GM12878 (cell line): ENCODE measurements around the gene LYVE1. TPM values are rescaled to one million over a fixed set of nuclear protein-coding genes. Genes with fewer than 3 reads are reported as not detected.

Experiments used
- ATAC-seq: fragments of 200-7000 bp; cut with Tn5 transposase; 3 replicates; pipeline ENCODE4 v1.9.1; 2020; ENCODE audit warnings: mild to moderate bottlenecking, moderate library complexity
- BruUV-seq: library from RNA; stranded (reverse); fragments of 400-500 nt; replicated peaks from 2 replicates; lab custom pipeline; 2021; lab: Mats Ljungman, UMichigan
- CTCF ChIA-PET: fragments of 300-600 bp; sonication (Branson Sonifier 250); formaldehyde crosslinking; extraction: SDS; loops from one replicate; lab custom pipeline; 2021; ENCODE audit warnings: inconsistent platforms; lab: Yijun Ruan, JAX
- POLR2A ChIA-PET: fragments of 350-600 bp; formaldehyde crosslinking; extraction: SDS; loops from one replicate; lab custom pipeline; 2021; ENCODE audit warnings: inconsistent platforms; lab: Charles Lee
- RAD21 ChIA-PET: fragments of 300-600 bp; sonication (Branson Sonifier 250); formaldehyde crosslinking; loops from one replicate; lab custom pipeline; 2023; ENCODE audit warnings: antibody characterized with exemption; ENCODE audit not compliant: unreplicated experiment; lab: Charles Lee
- SMC1A ChIA-PET: fragments of 300-600 bp; sonication (Branson Sonifier 250); formaldehyde crosslinking; loops from one replicate; lab custom pipeline; 2023; ENCODE audit not compliant: unreplicated experiment, uncharacterized antibody; lab: Charles Lee
- DNase-seq: peaks from one replicate; pipeline ENCODE4 v3.0.0-alpha.2; 2011; ENCODE audit warnings: low read depth, low spot score
- FAIRE-seq: peaks from 3 replicates; lab custom pipeline; 2011; peaks lifted over from hg19 to GRCh38; lab: Jason Lieb, UNC
- H2AFZ ChIP-seq: 2 replicates; pipeline ENCODE4 v1.6.0; 2011; ENCODE audit warnings: low read depth, low read length, control low read depth; ENCODE audit not compliant: control insufficient read depth
- H3K27ac ChIP-seq: 2 replicates; pipeline ENCODE4 v1.5.1; 2011; ENCODE audit warnings: control low read depth; ENCODE audit not compliant: control insufficient read depth, insufficient read depth
- H3K27me3 ChIP-seq, 2 experiments: replicated peaks in 1 of 2; 2 replicates each; pipeline versions ENCODE4 v1.6.0 to v1.6.1; 2011; ENCODE audit warnings: low read length in 1 of 2; ENCODE audit not compliant: control insufficient read depth in 2 of 2, insufficient read depth in 2 of 2
- H3K36me3 ChIP-seq, 2 experiments: 2 replicates each; pipeline ENCODE4 v1.5.1; 2011; ENCODE audit warnings: low read length in 1 of 2; ENCODE audit not compliant: control insufficient read depth in 2 of 2, insufficient read depth in 2 of 2
- H3K4me1 ChIP-seq: 2 replicates; pipeline ENCODE4 v1.6.1; 2011; ENCODE audit warnings: mild to moderate bottlenecking, low read length, moderate library complexity, mixed read lengths; ENCODE audit not compliant: control insufficient read depth, insufficient read depth
- H3K4me2 ChIP-seq: 2 replicates; pipeline ENCODE4 v1.6.0; 2011; ENCODE audit warnings: control low read depth; ENCODE audit not compliant: control insufficient read depth, insufficient read depth
- H3K4me3 ChIP-seq: fragments of 200-600 bp; sonication (generic); 2 replicates; pipeline ENCODE4 v1.5.1; 2016
- H3K79me2 ChIP-seq: 2 replicates; pipeline ENCODE4 v1.6.0; 2011; ENCODE audit warnings: low read length; ENCODE audit not compliant: control insufficient read depth, insufficient read depth
- H3K9ac ChIP-seq: 2 replicates; pipeline ENCODE4 v1.8.0; 2011; ENCODE audit warnings: low read length, control low read depth, mixed read lengths; ENCODE audit not compliant: control insufficient read depth, insufficient read depth
- H3K9me3 ChIP-seq: replicated peaks from 3 replicates; pipeline ENCODE4 v1.5.1; 2011; ENCODE audit warnings: mild to moderate bottlenecking, low read length; ENCODE audit not compliant: control insufficient read depth, insufficient read depth
- H4K20me1 ChIP-seq: 2 replicates; pipeline ENCODE4 v1.6.0; 2011; ENCODE audit not compliant: control insufficient read depth, insufficient read depth
- ASH2L ChIP-seq: fragments of 300-600, 200-600 bp; sonication (generic); IDR thresholded peaks from 2 replicates; pipeline ENCODE4 v1.6.1; 2017; ENCODE audit warnings: low read depth, mild to moderate bottlenecking, borderline replicate concordance
- CEBPB ChIP-seq, 2 experiments: fragments of 150-350 bp in 1 of 2; IDR thresholded peaks; 2 replicates each; pipeline ENCODE4 v1.6.1; 2012 to 2014; ENCODE audit warnings: low read depth in 2 of 2, low read length in 2 of 2, borderline replicate concordance in 1 of 2, inconsistent platforms in 1 of 2
- HDAC2 ChIP-seq: fragments of 200-600 bp; sonication (generic); IDR thresholded peaks from 2 replicates; pipeline ENCODE4 v1.6.1; 2017
- RB1 ChIP-seq: fragments of 450-650 bp; formaldehyde crosslinking; IDR thresholded peaks from 2 replicates; pipeline ENCODE4 v1.6.1; 2017; ENCODE audit warnings: mild to moderate bottlenecking, borderline replicate concordance
- SRF ChIP-seq, 2 experiments: IDR thresholded peaks; 2 replicates each; pipeline ENCODE4 v1.6.1; 2011; ENCODE audit warnings: low read depth in 2 of 2, low read length in 2 of 2, mild to moderate bottlenecking in 1 of 2, moderate library complexity in 1 of 2
- WGBS: methylation state at CpG from one replicate; pipeline ENCODE4 v1.1.6; 2016; ENCODE audit warnings: low lambda C conversion rate; ENCODE audit not compliant: insufficient replicate concordance, insufficient coverage; ENCODE audit errors: missing lambda C conversion rate; 5-methylcytosine and 5-hydroxymethylcytosine counted together
- in situ Hi-C: fragments of 300-500 bp; cut with MboI; formaldehyde crosslinking; loops from 9 replicates; pipeline ENCODE4 v1.14.3; 2018; ENCODE audit warnings: mixed read lengths
- intact Hi-C: fragments of 100-400 bp; cut with micrococcal nuclease; formaldehyde crosslinking; loops from one replicate; pipeline ENCODE4 v1.14.2; 2022; ENCODE audit not compliant: unreplicated experiment
- polyA plus RNA-seq, 11 experiments: library from polyadenylated mRNA; depleted of rRNA in 4 of 11; unstranded in 6 of 11; stranded (reverse) in 5 of 11; fragments of >200 nt; fragmentation: Nextera tagmentation in 4 of 11; fragmentation: Illumina TruSeq in 1 of 11; extraction: Ambion mirVana in 4 of 11; extraction: Trizol in 1 of 11; gene quantifications; 1 replicate in 1 of 11; 2 replicates in 10 of 11; pipeline versions ENCODE4 v1.2.1 to v1.2.3, GENCODE V29; 2011 to 2016; ENCODE audit warnings: inconsistent platforms in 2 of 11, missing spikeins in 2 of 11, low read depth in 1 of 11
- total RNA-seq, 4 experiments: library from RNA; depleted of rRNA in 3 of 4; stranded (reverse); fragments of >200 nt in 3 of 4; fragmentation: Illumina TruSeq in 1 of 4; extraction: Trizol in 1 of 4; gene quantifications; 2 replicates each; pipeline versions ENCODE4 v1.2.1 to v1.2.3, GENCODE V29; 2013 to 2021
- TF ChIP-seq, protein P1 (sequence below): IDR thresholded peaks from 2 replicates; pipeline ENCODE4 v1.6.1; 2012; ENCODE audit warnings: mild to moderate bottlenecking, low read depth, low read length
- TF ChIP-seq, protein P2 (sequence below): fragments of 450-650 bp; IDR thresholded peaks from 2 replicates; pipeline ENCODE4 v1.6.1; 2014; ENCODE audit warnings: mild to moderate bottlenecking
- TF ChIP-seq, protein P3 (sequence below): IDR thresholded peaks from 2 replicates; pipeline ENCODE4 v1.6.1; 2012; ENCODE audit warnings: improper control_type of control experiment, low read depth, low read length; ENCODE audit not compliant: insufficient replicate concordance

The LYVE1 gene
- total and polyA plus RNA-seq, 10 of the 15 experiments (the other 5 are each of a cell fraction or from before 2014, with no cell fraction given): 0.15 TPM; not detected in 9

DNA sequence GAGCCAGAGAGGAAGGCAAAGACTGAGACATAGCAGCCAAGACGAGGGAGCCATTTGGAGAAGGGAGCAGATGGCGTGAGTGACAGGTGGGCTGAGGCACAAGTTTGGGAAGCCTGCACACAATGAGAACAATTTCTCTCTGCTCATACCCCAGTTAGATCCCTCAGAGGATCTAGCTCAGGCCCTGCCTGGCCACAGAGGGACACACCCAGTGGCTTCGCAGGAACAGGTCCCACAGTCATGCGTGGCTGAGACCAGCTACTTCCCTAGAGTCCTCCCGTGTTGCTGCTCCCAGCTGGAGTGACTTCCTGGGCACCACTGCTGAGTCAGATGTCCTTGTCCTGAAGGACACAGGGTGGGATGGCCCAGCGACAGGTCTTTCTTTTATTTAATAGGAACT is 33.4 kb upstream of the LYVE1 start (continued):
- TF ChIP-seq, protein P1, sequence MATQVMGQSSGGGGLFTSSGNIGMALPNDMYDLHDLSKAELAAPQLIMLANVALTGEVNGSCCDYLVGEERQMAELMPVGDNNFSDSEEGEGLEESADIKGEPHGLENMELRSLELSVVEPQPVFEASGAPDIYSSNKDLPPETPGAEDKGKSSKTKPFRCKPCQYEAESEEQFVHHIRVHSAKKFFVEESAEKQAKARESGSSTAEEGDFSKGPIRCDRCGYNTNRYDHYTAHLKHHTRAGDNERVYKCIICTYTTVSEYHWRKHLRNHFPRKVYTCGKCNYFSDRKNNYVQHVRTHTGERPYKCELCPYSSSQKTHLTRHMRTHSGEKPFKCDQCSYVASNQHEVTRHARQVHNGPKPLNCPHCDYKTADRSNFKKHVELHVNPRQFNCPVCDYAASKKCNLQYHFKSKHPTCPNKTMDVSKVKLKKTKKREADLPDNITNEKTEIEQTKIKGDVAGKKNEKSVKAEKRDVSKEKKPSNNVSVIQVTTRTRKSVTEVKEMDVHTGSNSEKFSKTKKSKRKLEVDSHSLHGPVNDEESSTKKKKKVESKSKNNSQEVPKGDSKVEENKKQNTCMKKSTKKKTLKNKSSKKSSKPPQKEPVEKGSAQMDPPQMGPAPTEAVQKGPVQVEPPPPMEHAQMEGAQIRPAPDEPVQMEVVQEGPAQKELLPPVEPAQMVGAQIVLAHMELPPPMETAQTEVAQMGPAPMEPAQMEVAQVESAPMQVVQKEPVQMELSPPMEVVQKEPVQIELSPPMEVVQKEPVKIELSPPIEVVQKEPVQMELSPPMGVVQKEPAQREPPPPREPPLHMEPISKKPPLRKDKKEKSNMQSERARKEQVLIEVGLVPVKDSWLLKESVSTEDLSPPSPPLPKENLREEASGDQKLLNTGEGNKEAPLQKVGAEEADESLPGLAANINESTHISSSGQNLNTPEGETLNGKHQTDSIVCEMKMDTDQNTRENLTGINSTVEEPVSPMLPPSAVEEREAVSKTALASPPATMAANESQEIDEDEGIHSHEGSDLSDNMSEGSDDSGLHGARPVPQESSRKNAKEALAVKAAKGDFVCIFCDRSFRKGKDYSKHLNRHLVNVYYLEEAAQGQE: no peak
- TF ChIP-seq HDAC2: no peak
- TF ChIP-seq RB1: no peak
- TF ChIP-seq SRF (IDR thresholded peaks at IDR 0.05; ENCODE audit: low read depth in 2 of 2, low read length in 2 of 2): no peak
- TF ChIP-seq, protein P2, sequence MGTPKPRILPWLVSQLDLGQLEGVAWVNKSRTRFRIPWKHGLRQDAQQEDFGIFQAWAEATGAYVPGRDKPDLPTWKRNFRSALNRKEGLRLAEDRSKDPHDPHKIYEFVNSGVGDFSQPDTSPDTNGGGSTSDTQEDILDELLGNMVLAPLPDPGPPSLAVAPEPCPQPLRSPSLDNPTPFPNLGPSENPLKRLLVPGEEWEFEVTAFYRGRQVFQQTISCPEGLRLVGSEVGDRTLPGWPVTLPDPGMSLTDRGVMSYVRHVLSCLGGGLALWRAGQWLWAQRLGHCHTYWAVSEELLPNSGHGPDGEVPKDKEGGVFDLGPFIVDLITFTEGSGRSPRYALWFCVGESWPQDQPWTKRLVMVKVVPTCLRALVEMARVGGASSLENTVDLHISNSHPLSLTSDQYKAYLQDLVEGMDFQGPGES: no peak

DNA sequence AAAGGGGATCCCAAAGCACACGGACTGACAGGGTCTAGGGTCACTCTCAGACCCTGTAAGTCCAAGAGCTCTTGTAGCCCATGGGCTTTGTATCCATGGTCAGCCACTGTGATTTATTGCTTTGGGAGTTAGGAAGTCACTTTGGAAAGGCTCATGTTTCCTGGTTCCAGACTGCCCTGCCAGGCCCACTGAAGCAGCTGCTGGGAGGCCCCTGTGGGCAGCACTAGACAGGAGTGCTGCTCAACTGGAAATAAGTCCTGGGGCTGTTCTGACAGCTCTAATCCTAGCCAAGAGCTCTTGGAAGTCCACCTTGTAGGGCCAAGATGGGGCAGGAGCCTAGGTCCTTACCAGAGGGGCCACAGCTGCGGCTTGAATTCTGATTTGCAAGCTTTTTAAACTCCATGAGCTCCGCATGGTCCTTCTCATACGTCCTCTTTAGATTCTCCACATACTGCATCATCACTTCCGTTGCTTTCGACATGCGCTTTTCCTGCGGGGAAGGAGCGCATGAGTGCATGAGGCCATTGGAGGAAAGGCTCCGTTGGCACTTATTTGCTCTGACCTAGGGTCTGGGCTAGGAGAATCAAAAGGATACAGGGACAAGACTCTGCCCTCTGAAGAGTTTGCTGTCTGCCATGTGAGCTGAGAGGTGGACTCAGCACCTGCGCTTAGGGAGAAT is 32.2 kb upstream of the LYVE1 start:
- H3K9ac ChIP-seq: no peak overlapping the region
- DNase-seq (no peak), FAIRE-seq (no peak), ATAC-seq (no peak)
- no peak overlapping the region for H3K4me3 ChIP-seq
- no peaks in the 10 kb centered on the region for H4K20me1 ChIP-seq
- H2AFZ ChIP-seq: no peak overlapping the region
- ChIA-PET RAD21 (no interaction called here), CTCF (interaction anchor here (0.5 kb wide), 1 partner anchor 66 kb away, joined by 3 read pairs; no protein-coding TSS in a partner anchor), SMC1A (interaction anchor here (1.3 kb wide), 1 partner anchor 197 kb away, joined by 3 read pairs; no protein-coding TSS in a partner anchor), POLR2A (no interaction called here)
- H3K27me3 ChIP-seq: no peaks in the 10 kb centered on the region; a peak in 1 of 4 replicates
- 64% methylated on average over 11 of the region's 11 CpGs for WGBS
- H3K4me1 ChIP-seq: no peaks in the 10 kb centered on the region; the same call in 1 of the 2 replicates
- in situ Hi-C loops (no loop called here), intact Hi-C loops (no loop called here)
- no peak overlapping the region for H3K4me2 ChIP-seq
- H3K79me2 ChIP-seq: no peaks in the 10 kb centered on the region
- H3K27ac ChIP-seq: no peak overlapping the region
- no TSS peak for BruUV-seq
- no peaks in the 10 kb centered on the region for H3K36me3 ChIP-seq
- H3K9me3 ChIP-seq: no peaks in the 10 kb centered on the region
- TF ChIP-seq, protein P3, sequence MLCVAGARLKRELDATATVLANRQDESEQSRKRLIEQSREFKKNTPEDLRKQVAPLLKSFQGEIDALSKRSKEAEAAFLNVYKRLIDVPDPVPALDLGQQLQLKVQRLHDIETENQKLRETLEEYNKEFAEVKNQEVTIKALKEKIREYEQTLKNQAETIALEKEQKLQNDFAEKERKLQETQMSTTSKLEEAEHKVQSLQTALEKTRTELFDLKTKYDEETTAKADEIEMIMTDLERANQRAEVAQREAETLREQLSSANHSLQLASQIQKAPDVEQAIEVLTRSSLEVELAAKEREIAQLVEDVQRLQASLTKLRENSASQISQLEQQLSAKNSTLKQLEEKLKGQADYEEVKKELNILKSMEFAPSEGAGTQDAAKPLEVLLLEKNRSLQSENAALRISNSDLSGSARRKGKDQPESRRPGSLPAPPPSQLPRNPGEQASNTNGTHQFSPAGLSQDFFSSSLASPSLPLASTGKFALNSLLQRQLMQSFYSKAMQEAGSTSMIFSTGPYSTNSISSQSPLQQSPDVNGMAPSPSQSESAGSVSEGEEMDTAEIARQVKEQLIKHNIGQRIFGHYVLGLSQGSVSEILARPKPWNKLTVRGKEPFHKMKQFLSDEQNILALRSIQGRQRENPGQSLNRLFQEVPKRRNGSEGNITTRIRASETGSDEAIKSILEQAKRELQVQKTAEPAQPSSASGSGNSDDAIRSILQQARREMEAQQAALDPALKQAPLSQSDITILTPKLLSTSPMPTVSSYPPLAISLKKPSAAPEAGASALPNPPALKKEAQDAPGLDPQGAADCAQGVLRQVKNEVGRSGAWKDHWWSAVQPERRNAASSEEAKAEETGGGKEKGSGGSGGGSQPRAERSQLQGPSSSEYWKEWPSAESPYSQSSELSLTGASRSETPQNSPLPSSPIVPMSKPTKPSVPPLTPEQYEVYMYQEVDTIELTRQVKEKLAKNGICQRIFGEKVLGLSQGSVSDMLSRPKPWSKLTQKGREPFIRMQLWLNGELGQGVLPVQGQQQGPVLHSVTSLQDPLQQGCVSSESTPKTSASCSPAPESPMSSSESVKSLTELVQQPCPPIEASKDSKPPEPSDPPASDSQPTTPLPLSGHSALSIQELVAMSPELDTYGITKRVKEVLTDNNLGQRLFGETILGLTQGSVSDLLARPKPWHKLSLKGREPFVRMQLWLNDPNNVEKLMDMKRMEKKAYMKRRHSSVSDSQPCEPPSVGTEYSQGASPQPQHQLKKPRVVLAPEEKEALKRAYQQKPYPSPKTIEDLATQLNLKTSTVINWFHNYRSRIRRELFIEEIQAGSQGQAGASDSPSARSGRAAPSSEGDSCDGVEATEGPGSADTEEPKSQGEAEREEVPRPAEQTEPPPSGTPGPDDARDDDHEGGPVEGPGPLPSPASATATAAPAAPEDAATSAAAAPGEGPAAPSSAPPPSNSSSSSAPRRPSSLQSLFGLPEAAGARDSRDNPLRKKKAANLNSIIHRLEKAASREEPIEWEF: no peak
- TF ChIP-seq CEBPB (IDR thresholded peaks at IDR 0.05; ENCODE audit: borderline replicate concordance in 1 of 2, low read depth in 2 of 2, low read length in 2 of 2) (no peak), ASH2L (no peak)
